BLaER1 (cell line): ENCODE data around the gene SPATA16.
"Not testable (repeated sequence)": the region's sequence is repeated elsewhere in the genome, so short reads cannot be mapped to it uniquely, and the experiment has no call there.

Source experiments
- H3K27ac ChIP-seq: shearing (Covaris generic); formaldehyde crosslinking; 2 replicates; pipeline ENCODE4 v1.8.1; 2022
- H3K27me3 ChIP-seq: shearing (Covaris generic); formaldehyde crosslinking; 2 replicates; pipeline ENCODE4 v1.8.1; 2022
- H3K36me3 ChIP-seq: shearing (Covaris generic); formaldehyde crosslinking; 2 replicates; pipeline ENCODE4 v1.8.1; 2022
- H3K4me1 ChIP-seq: shearing (Covaris generic); formaldehyde crosslinking; 2 replicates; pipeline ENCODE4 v1.8.1; 2022
- H3K4me2 ChIP-seq: shearing (Covaris generic); formaldehyde crosslinking; 2 replicates; pipeline ENCODE4 v1.8.1; 2022
- H3K4me3 ChIP-seq: shearing (Covaris generic); formaldehyde crosslinking; 2 replicates; pipeline ENCODE4 v1.8.1; 2022
- H3K9ac ChIP-seq: shearing (Covaris generic); formaldehyde crosslinking; 2 replicates; pipeline ENCODE4 v1.8.1; 2022
- H3K9me3 ChIP-seq: shearing (Covaris generic); formaldehyde crosslinking; 2 replicates; pipeline ENCODE4 v1.8.1; 2022
- H4K20me1 ChIP-seq: shearing (Covaris generic); formaldehyde crosslinking; 2 replicates; pipeline ENCODE4 v1.8.1; 2022
- Cebpa-rat ChIP-seq: shearing (Covaris generic); IDR thresholded peaks from 2 replicates; pipeline ENCODE4 v1.8.1; 2022

SPATA16 gene

GRCh38 chr3:173140986-173141385, at the start of gene SPATA16:
SPATA16 (minus strand) TSS chr3:173141235; CDS start chr3:173117731, 23,504 bp downstream.
- Histone ChIP-seq H3K9me3 (no peaks in the 10 kb centered on the region), H3K4me1 (no peaks in the 10 kb centered on the region), H3K9ac (no peak within 1 kb of the TSS), H3K27ac (no peak within 1 kb of the TSS), H3K27me3 (no peaks in the 10 kb centered on the region), H3K36me3 (no peaks in the 10 kb centered on the region), H3K4me2 (no peak within 1 kb of the TSS), H3K4me3 (no peak within 1 kb of the TSS), H4K20me1 (no peaks in the 10 kb centered on the region)
- TF ChIP-seq Cebpa-rat, result no peak

- peaks cover 14% of the 10 kb centered on the region for H3K9me3 ChIP-seq
- not testable (repeated sequence) for H3K4me3 ChIP-seq, H3K36me3 ChIP-seq, H3K27ac ChIP-seq, H3K4me2 ChIP-seq, H3K9ac ChIP-seq, H4K20me1 ChIP-seq, H3K27me3 ChIP-seq, H3K4me1 ChIP-seq
Observed at GRCh38 chr3:173183022-173183421, 42.0 kb upstream of the SPATA16 start.

- Histone ChIP-seq H3K27ac (no peak overlapping the region), H3K27me3 (no peaks in the 10 kb centered on the region), H3K9ac (no peak overlapping the region), H3K9me3 (no peaks in the 10 kb centered on the region), H3K36me3 (no peaks in the 10 kb centered on the region), H3K4me2 (no peak overlapping the region), H3K4me3 (no peak overlapping the region), H4K20me1 (no peaks in the 10 kb centered on the region), H3K4me1 (no peaks in the 10 kb centered on the region)
- no peak for TF ChIP-seq Cebpa-rat
Observed at GRCh38 chr3:173173652-173174051, 32.6 kb upstream of the SPATA16 start.

- not testable (repeated sequence) for H3K9me3 ChIP-seq, H3K27me3 ChIP-seq, H4K20me1 ChIP-seq, H3K9ac ChIP-seq, H3K4me1 ChIP-seq, H3K4me2 ChIP-seq, H3K27ac ChIP-seq, H3K36me3 ChIP-seq, H3K4me3 ChIP-seq
Observed at GRCh38 chr3:173159139-173159538, 18.1 kb upstream of the SPATA16 start.

- H4K20me1 ChIP-seq, H3K9me3 ChIP-seq, H3K9ac ChIP-seq, H3K27ac ChIP-seq, H3K4me1 ChIP-seq, H3K4me3 ChIP-seq, H3K36me3 ChIP-seq, H3K27me3 ChIP-seq, H3K4me2 ChIP-seq: not testable (repeated sequence)
Observed at GRCh38 chr3:173156533-173156932, 15.5 kb upstream of the SPATA16 start.

- H4K20me1 ChIP-seq, result no peaks in the 10 kb centered on the region
- H3K27me3 ChIP-seq, result no peaks in the 10 kb centered on the region
- H3K27ac ChIP-seq, result no peak overlapping the region
- H3K4me3 ChIP-seq, result no peak overlapping the region
- H3K36me3 ChIP-seq, result no peaks in the 10 kb centered on the region
- H3K4me2 ChIP-seq, result no peak overlapping the region
- H3K4me1 ChIP-seq, result no peaks in the 10 kb centered on the region
- no peaks in the 10 kb centered on the region for H3K9me3 ChIP-seq
- no peak for TF ChIP-seq Cebpa-rat
- H3K9ac ChIP-seq, result no peak overlapping the region
Observed at GRCh38 chr3:173153631-173154030, 12.6 kb upstream of the SPATA16 start.

- H4K20me1 ChIP-seq, result no peaks in the 10 kb centered on the region
- no peaks in the 10 kb centered on the region for H3K36me3 ChIP-seq
- H3K27me3 ChIP-seq, result no peaks in the 10 kb centered on the region
- H3K27ac ChIP-seq, result no peak overlapping the region
- H3K4me2 ChIP-seq, result no peak overlapping the region
- H3K9me3 ChIP-seq, result no peaks in the 10 kb centered on the region
- H3K4me3 ChIP-seq, result no peak overlapping the region
- no peak for TF ChIP-seq Cebpa-rat
- no peaks in the 10 kb centered on the region for H3K4me1 ChIP-seq
- H3K9ac ChIP-seq, result no peak overlapping the region
Observed at GRCh38 chr3:173139420-173139819, 1.6 kb downstream of the SPATA16 start.

- no peaks in the 10 kb centered on the region for H3K36me3 ChIP-seq
- no peaks in the 10 kb centered on the region for H3K4me1 ChIP-seq
- TF ChIP-seq Cebpa-rat, result no peak
Observed at GRCh38 chr3:173138026-173138425, 3.0 kb downstream of the SPATA16 start.

GRCh38 chr3:173135059-173135458, 6.0 kb downstream of the SPATA16 start:
- H3K36me3 ChIP-seq, result no peaks in the 10 kb centered on the region
- no peak overlapping the region for H3K4me3 ChIP-seq
- H4K20me1 ChIP-seq, result no peaks in the 10 kb centered on the region
- H3K4me1 ChIP-seq, result no peaks in the 10 kb centered on the region
- no peak for TF ChIP-seq Cebpa-rat
- no peak overlapping the region for H3K4me2 ChIP-seq
- no peaks in the 10 kb centered on the region for H3K9me3 ChIP-seq
- H3K9ac ChIP-seq, result no peak overlapping the region
- no peak overlapping the region for H3K27ac ChIP-seq
- H3K27me3 ChIP-seq, result no peaks in the 10 kb centered on the region

More at GRCh38 chr3:173138026-173138425, 3.0 kb downstream of the SPATA16 start:
- H3K4me2 ChIP-seq, result no peak overlapping the region
- no peak overlapping the region for H3K4me3 ChIP-seq
- no peak overlapping the region for H3K27ac ChIP-seq
- H4K20me1 ChIP-seq, result no peaks in the 10 kb centered on the region
- H3K27me3 ChIP-seq, result no peaks in the 10 kb centered on the region
- H3K9me3 ChIP-seq, result no peaks in the 10 kb centered on the region
- H3K9ac ChIP-seq, result no peak overlapping the region

- H3K4me1 ChIP-seq, result no peaks in the 10 kb centered on the region
- no peaks in the 10 kb centered on the region for H3K27me3 ChIP-seq
- H3K27ac ChIP-seq, result no peak overlapping the region
- no peaks in the 10 kb centered on the region for H3K9me3 ChIP-seq
- no peaks in the 10 kb centered on the region for H4K20me1 ChIP-seq
- no peak for TF ChIP-seq Cebpa-rat
- H3K4me2 ChIP-seq, result no peak overlapping the region
- H3K4me3 ChIP-seq, result no peak overlapping the region
- no peak overlapping the region for H3K9ac ChIP-seq
- H3K36me3 ChIP-seq, result no peaks in the 10 kb centered on the region
Observed at GRCh38 chr3:173128633-173129032, 12.4 kb downstream of the SPATA16 start.

GRCh38 chr3:173111321-173111720, 29.7 kb downstream of the SPATA16 start:
- Histone ChIP-seq H3K27ac (no peak overlapping the region), H3K9ac (no peak overlapping the region), H3K27me3 (no peaks in the 10 kb centered on the region), H4K20me1 (no peaks in the 10 kb centered on the region), H3K4me1 (no peaks in the 10 kb centered on the region), H3K9me3 (no peaks in the 10 kb centered on the region), H3K36me3 (no peaks in the 10 kb centered on the region), H3K4me2 (no peak overlapping the region), H3K4me3 (no peak overlapping the region)
- TF ChIP-seq Cebpa-rat, result no peak
